Keratinocyte (primary cell): ENCODE results near the gene FAM120A. TPM values are rescaled to one million over a fixed set of nuclear protein-coding genes. Genes with fewer than 3 reads are reported as not detected.

ENCODE experiments used
- DNase-seq: peaks from one replicate; pipeline ENCODE4 v3.0.0-alpha.2; 2011; ENCODE audit warnings: low read depth, missing footprints, low spot score
- FAIRE-seq: peaks from 2 replicates; lab custom pipeline; 2011; peaks lifted over from hg19 to GRCh38; lab: Jason Lieb, UNC
- H2AFZ ChIP-seq: 2 replicates; pipeline ENCODE4 v1.6.0; 2012; ENCODE audit warnings: low read length, control low read depth, inconsistent platforms; ENCODE audit not compliant: control insufficient read depth
- H3K27ac ChIP-seq: 2 replicates; pipeline ENCODE4 v1.5.1; 2011; ENCODE audit warnings: low read length; ENCODE audit not compliant: control insufficient read depth, insufficient read depth
- H3K27me3 ChIP-seq: 3 replicates; pipeline ENCODE4 v1.6.0; 2011; ENCODE audit warnings: low read length; ENCODE audit not compliant: control insufficient read depth, insufficient read depth; ENCODE audit errors: extremely low read depth
- H3K36me3 ChIP-seq, 2 experiments: 2 replicates in 1 of 2; 3 replicates in 1 of 2; pipeline ENCODE4 v1.5.1; 2011; ENCODE audit warnings: low read length in 2 of 2, mild to moderate bottlenecking in 1 of 2; ENCODE audit not compliant: control insufficient read depth in 2 of 2, insufficient read depth in 2 of 2; ENCODE audit errors: extremely low read depth in 1 of 2
- H3K4me1 ChIP-seq: 3 replicates; pipeline ENCODE4 v1.5.1; 2011; ENCODE audit warnings: low read length; ENCODE audit not compliant: control insufficient read depth, insufficient read depth; ENCODE audit errors: extremely low read depth
- H3K4me2 ChIP-seq: 3 replicates; pipeline ENCODE4 v1.6.0; 2011; ENCODE audit warnings: low read depth, low read length; ENCODE audit not compliant: control insufficient read depth, insufficient read depth; ENCODE audit errors: extremely low read depth
- H3K4me3 ChIP-seq, 3 experiments: fragments of 200-600 bp in 1 of 3; sonication (generic) in 1 of 3; 2 replicates in 2 of 3; 3 replicates in 1 of 3; pipeline ENCODE4 v1.5.1; 2011 to 2016; ENCODE audit warnings: low read length in 3 of 3, mild to moderate bottlenecking in 3 of 3, control low read depth in 2 of 3, inconsistent platforms in 1 of 3, low read depth in 1 of 3, mixed read lengths in 1 of 3, mixed run types in 1 of 3, moderate library complexity in 1 of 3; ENCODE audit not compliant: control insufficient read depth in 2 of 3, insufficient read depth in 2 of 3; ENCODE audit errors: extremely low read depth in 1 of 3
- H3K79me2 ChIP-seq: 2 replicates; pipeline ENCODE4 v1.6.0; 2012; ENCODE audit warnings: low read length; ENCODE audit not compliant: control insufficient read depth, insufficient read depth
- H3K9ac ChIP-seq: 3 replicates; pipeline ENCODE4 v1.6.0; 2011; ENCODE audit warnings: low read length; ENCODE audit not compliant: control insufficient read depth, insufficient read depth; ENCODE audit errors: extremely low read depth
- H3K9me1 ChIP-seq: 3 replicates; pipeline ENCODE4 v1.6.0; 2011; ENCODE audit warnings: low read length; ENCODE audit not compliant: control insufficient read depth, insufficient read depth; ENCODE audit errors: extremely low read depth
- H3K9me3 ChIP-seq: 2 replicates; pipeline ENCODE4 v1.5.1; 2012; ENCODE audit warnings: low read depth, low read length; ENCODE audit not compliant: control insufficient read depth
- H4K20me1 ChIP-seq: 3 replicates; pipeline ENCODE4 v1.6.0; 2011; ENCODE audit warnings: low read length; ENCODE audit not compliant: control insufficient read depth, insufficient read depth; ENCODE audit errors: extremely low read depth
- CTCF ChIP-seq, 3 experiments: IDR thresholded peaks in 1 of 3; conservative IDR thresholded peaks in 1 of 3; optimal IDR thresholded peaks in 1 of 3; 2 replicates in 2 of 3; 3 replicates in 1 of 3; pipeline versions ENCODE3 to v1.5.1; 2011; ENCODE audit warnings: low read length in 3 of 3, mild to moderate bottlenecking in 3 of 3, moderate library complexity in 2 of 3, control low read depth in 1 of 3, inconsistent platforms in 1 of 3; ENCODE audit not compliant: insufficient read depth in 2 of 3; ENCODE audit errors: extremely low read depth in 1 of 3
- EZH2 ChIP-seq: IDR thresholded peaks from one replicate; pipeline ENCODE4 v1.6.1; 2012; ENCODE audit warnings: inconsistent platforms, mild to moderate bottlenecking, low read length, moderate library complexity
- dilution Hi-C: fragments of 300-500 bp; cut with MboI; formaldehyde crosslinking; loops from one replicate; pipeline ENCODE4 v1.7.0; 2020; ENCODE audit warnings: low sequenced_read_pairs; ENCODE audit not compliant: extremely low pct_ligation_motif_present
- polyA plus RNA-seq, 5 experiments: library from polyadenylated mRNA; depleted of rRNA in 3 of 5; stranded (reverse) in 3 of 5; stranded (forward) in 1 of 5; unstranded in 1 of 5; fragments of >200 nt; gene quantifications; 1 replicate in 1 of 5; 2 replicates in 3 of 5; 3 replicates in 1 of 5; pipeline versions ENCODE4 v1.2.1 to v1.2.3, GENCODE V29; 2011 to 2012; ENCODE audit warnings: missing spikeins in 2 of 5, low read depth in 1 of 5, low replicate concordance in 1 of 5

Gene FAM120A
- polyA plus RNA-seq, 1 donor (not counting 4 experiments of a cell fraction or from before 2014, with no cell fraction given) = 79.2 TPM

- H3K79me2 ChIP-seq = peaks cover 34% of the 10 kb centered on the region
- FAIRE-seq = no peak
- TF ChIP-seq CTCF (optimal IDR thresholded peaks at IDR 0.05 in 1 of 3, IDR thresholded peaks at IDR 0.05 in 1 of 3, conservative IDR thresholded peaks at IDR 0.05 in 1 of 3; ENCODE audit: extremely low read depth in 1 of 3, insufficient read depth in 2 of 3, low read length in 3 of 3) (no peak), EZH2 (no peak)
Observed at GRCh38 chr9:93603011-93603410, 151.5 kb downstream of the FAM120A start.

GRCh38 chr9:93603906-93604326 lies 152.4 kb downstream of the FAM120A start:
- Histone ChIP-seq H3K4me3 (no peak overlapping the region), H3K4me1 (peaks cover 7% of the 10 kb centered on the region), H3K27me3 (no peaks in the 10 kb centered on the region), H3K79me2 (peaks cover 33% of the 10 kb centered on the region), H3K9ac (no peak overlapping the region), H3K4me2 (no peak overlapping the region), H2AFZ (no peak overlapping the region), H3K27ac (no peak overlapping the region), H3K9me3 (no peaks in the 10 kb centered on the region), H3K36me3 (peaks cover 0 to 2% of the 10 kb centered on the region in 2 experiments), H4K20me1 (no peaks in the 10 kb centered on the region), H3K9me1 (no peaks in the 10 kb centered on the region)
- FAIRE-seq (no peak), DNase-seq (no peak)
- dilution Hi-C loops = no loop called here
- TF ChIP-seq CTCF (optimal IDR thresholded peaks at IDR 0.05 in 1 of 3, IDR thresholded peaks at IDR 0.05 in 1 of 3, conservative IDR thresholded peaks at IDR 0.05 in 1 of 3; ENCODE audit: extremely low read depth in 1 of 3, insufficient read depth in 2 of 3, low read length in 3 of 3) (no peak), EZH2 (no peak)

More at GRCh38 chr9:93603011-93603410, 151.5 kb downstream of the FAM120A start:
- no peak overlapping the region for H3K27ac ChIP-seq
- peaks cover 0 to 2% of the 10 kb centered on the region in 2 experiments for H3K36me3 ChIP-seq
- H4K20me1 ChIP-seq = no peaks in the 10 kb centered on the region
- no peak overlapping the region for H3K9ac ChIP-seq
- peaks cover 7% of the 10 kb centered on the region for H3K4me1 ChIP-seq
- H3K9me3 ChIP-seq = no peaks in the 10 kb centered on the region
- DNase-seq = no peak
- dilution Hi-C loops = no loop called here
- no peak overlapping the region for H2AFZ ChIP-seq
- H3K9me1 ChIP-seq = no peaks in the 10 kb centered on the region
- H3K27me3 ChIP-seq = no peaks in the 10 kb centered on the region
- no peak overlapping the region for H3K4me2 ChIP-seq
- H3K4me3 ChIP-seq = no peak overlapping the region
